Neuronal stem cell (in vitro differentiated cells): ENCODE measurements around the gene AGBL4.

Experiments used
- DNase-seq: peaks from one replicate; pipeline ENCODE4 v3.0.0-alpha.2; 2013; ENCODE audit warnings: low spot score
- H2AFZ ChIP-seq: one replicate; pipeline ENCODE4 v1.6.1; 2013; ENCODE audit warnings: mild to moderate bottlenecking, low read length, inconsistent platforms
- H2AK5ac ChIP-seq: 2 replicates; pipeline ENCODE4 v1.6.1; 2013; ENCODE audit warnings: low read depth, mild to moderate bottlenecking, inconsistent platforms, low read length, moderate library complexity, mixed read lengths
- H2BK120ac ChIP-seq: 2 replicates; pipeline ENCODE4 v1.6.1; 2013; ENCODE audit warnings: low read depth, mild to moderate bottlenecking, inconsistent platforms, low read length, moderate library complexity, mixed read lengths
- H2BK12ac ChIP-seq: one replicate; pipeline ENCODE4 v1.6.1; 2013; ENCODE audit warnings: low read length, inconsistent platforms
- H2BK15ac ChIP-seq: 2 replicates; pipeline ENCODE4 v1.6.1; 2013; ENCODE audit warnings: mild to moderate bottlenecking, low read length, inconsistent platforms, mixed read lengths
- H2BK5ac ChIP-seq: one replicate; pipeline ENCODE4 v1.6.1; 2013; ENCODE audit warnings: inconsistent platforms, mild to moderate bottlenecking, low read length, moderate library complexity
- H3K14ac ChIP-seq: one replicate; pipeline ENCODE4 v1.6.1; 2013; ENCODE audit warnings: low read length, inconsistent platforms
- H3K18ac ChIP-seq: 2 replicates; pipeline ENCODE4 v1.6.1; 2013; ENCODE audit warnings: low read length, inconsistent platforms
- H3K23ac ChIP-seq: 2 replicates; pipeline ENCODE4 v1.6.1; 2013; ENCODE audit warnings: low read depth, mild to moderate bottlenecking, mixed read lengths, low read length, inconsistent platforms; ENCODE audit not compliant: poor library complexity
- H3K27ac ChIP-seq: replicated peaks from 3 replicates; pipeline ENCODE4 v1.5.1; 2013; ENCODE audit warnings: low read length, inconsistent platforms
- H3K27me3 ChIP-seq, 3 experiments: 2 replicates each; pipeline ENCODE4 v1.6.1; 2013; ENCODE audit warnings: low read length in 3 of 3, mild to moderate bottlenecking in 2 of 3, inconsistent platforms in 1 of 3, low read depth in 1 of 3, mixed read lengths in 1 of 3, moderate library complexity in 1 of 3; ENCODE audit not compliant: control insufficient read depth in 3 of 3, insufficient read depth in 3 of 3
- H3K36me3 ChIP-seq, 2 donors: replicated peaks in 1 of 2; 2 replicates each; pipeline ENCODE4 v1.6.1; 2013; ENCODE audit warnings: low read length in 2 of 2; ENCODE audit not compliant: control insufficient read depth in 2 of 2, insufficient read depth in 2 of 2
- H3K4ac ChIP-seq: 2 replicates; pipeline ENCODE4 v1.6.1; 2013; ENCODE audit warnings: inconsistent platforms, mild to moderate bottlenecking, low read length, moderate library complexity
- H3K4me1 ChIP-seq, 2 donors: 1 replicate in 1 of 2; 2 replicates in 1 of 2; pipeline ENCODE4 v1.6.1; 2013; ENCODE audit warnings: low read length in 2 of 2, low read depth in 1 of 2; ENCODE audit not compliant: control insufficient read depth in 2 of 2, insufficient read depth in 1 of 2
- H3K4me2 ChIP-seq: one replicate; pipeline ENCODE4 v1.6.1; 2013; ENCODE audit warnings: mild to moderate bottlenecking, low read length, inconsistent platforms; ENCODE audit not compliant: insufficient read depth, poor library complexity, severe bottlenecking
- H3K4me3 ChIP-seq, 2 donors: 2 replicates each; pipeline ENCODE4 v1.5.1; 2013; ENCODE audit warnings: low read length in 2 of 2, mild to moderate bottlenecking in 2 of 2, inconsistent platforms in 1 of 2, moderate library complexity in 1 of 2
- H3K79me1 ChIP-seq: one replicate; pipeline ENCODE4 v1.6.1; 2013; ENCODE audit warnings: low read depth, mild to moderate bottlenecking, inconsistent platforms, low read length, moderate library complexity
- H3K9ac ChIP-seq: one replicate; pipeline ENCODE4 v1.6.1; 2013; ENCODE audit warnings: mild to moderate bottlenecking, low read depth, low read length, inconsistent platforms; ENCODE audit not compliant: poor library complexity
- H3K9me3 ChIP-seq, 2 donors: replicated peaks in 1 of 2; 2 replicates each; pipeline versions ENCODE3 to v1.6.1; 2013; ENCODE audit warnings: low read length in 2 of 2, mild to moderate bottlenecking in 2 of 2, inconsistent platforms in 1 of 2, low read depth in 1 of 2, mixed read lengths in 1 of 2, moderate library complexity in 1 of 2; ENCODE audit not compliant: control insufficient read depth in 2 of 2, insufficient read depth in 1 of 2
- H4K8ac ChIP-seq: one replicate; pipeline ENCODE4 v1.6.1; 2013; ENCODE audit warnings: low read depth, mild to moderate bottlenecking, inconsistent platforms, low read length, moderate library complexity
- H4K91ac ChIP-seq: one replicate; pipeline ENCODE4 v1.6.1; 2013; ENCODE audit warnings: low read length, low read depth, mild to moderate bottlenecking, inconsistent platforms; ENCODE audit not compliant: poor library complexity
- WGBS, 2 donors: extraction: QIAGEN DNeasy Blood & Tissue Kit; methylation state at CpG; one replicate each; pipeline ENCODE4 v1.1.7; 2013; ENCODE audit warnings: missing lambda C conversion rate in 2 of 2, mixed read lengths in 1 of 2; ENCODE audit not compliant: insufficient read length in 2 of 2, insufficient replicate concordance in 1 of 2; ENCODE audit errors: extremely low coverage in 2 of 2; 5-methylcytosine and 5-hydroxymethylcytosine counted together

AGBL4 gene

DNA sequence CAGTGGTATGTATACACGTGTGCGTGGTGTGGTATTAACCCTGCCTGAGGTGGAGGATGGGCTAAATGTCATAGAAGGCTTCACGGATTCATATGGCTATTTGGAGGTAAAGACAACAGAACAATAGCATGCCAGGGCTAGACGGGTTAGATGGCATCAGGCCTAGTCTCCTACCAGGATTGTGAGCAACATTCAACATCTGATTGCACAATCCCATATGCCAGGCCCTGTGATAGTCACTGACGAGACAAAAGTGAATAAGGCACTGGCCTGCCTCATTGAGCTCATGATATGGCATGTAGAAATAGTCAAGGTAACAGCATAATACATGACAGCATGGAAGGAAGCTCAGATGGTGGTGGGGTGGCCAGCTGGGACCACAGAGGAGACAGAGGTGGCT is 1079.9 kb downstream of the AGBL4 start:
- no peak overlapping the region for H3K27ac ChIP-seq
- no peak overlapping the region for H2AK5ac ChIP-seq
- no peak overlapping the region for H2BK5ac ChIP-seq
- no peak overlapping the region for H3K4ac ChIP-seq
- no CpG with 5 or more reads among the region's 5 CpGs for WGBS, 2 donors
- no peak overlapping the region for H2BK15ac ChIP-seq
- no peak overlapping the region for H2BK120ac ChIP-seq
- H3K4me1 ChIP-seq = peaks cover 2 to 3% of the 10 kb centered on the region in 2 donors
- H3K36me3 ChIP-seq = no peaks in the 10 kb centered on the region
- no peaks in the 10 kb centered on the region for H3K27me3 ChIP-seq
- no peak overlapping the region for H3K18ac ChIP-seq
- H3K9me3 ChIP-seq = no peaks in the 10 kb centered on the region
- no peak overlapping the region for H3K4me2 ChIP-seq
- H4K91ac ChIP-seq = no peak overlapping the region
- no peak overlapping the region for H2BK12ac ChIP-seq
- no peaks in the 10 kb centered on the region for H3K79me1 ChIP-seq
- H3K23ac ChIP-seq = no peak overlapping the region
- no peak overlapping the region for H4K8ac ChIP-seq
- H3K4me3 ChIP-seq = no peak overlapping the region
- no peak for DNase-seq
- peak overlapping the region; percentile 65 for H3K14ac ChIP-seq
- no peak overlapping the region for H2AFZ ChIP-seq
- no peak overlapping the region for H3K9ac ChIP-seq

DNA sequence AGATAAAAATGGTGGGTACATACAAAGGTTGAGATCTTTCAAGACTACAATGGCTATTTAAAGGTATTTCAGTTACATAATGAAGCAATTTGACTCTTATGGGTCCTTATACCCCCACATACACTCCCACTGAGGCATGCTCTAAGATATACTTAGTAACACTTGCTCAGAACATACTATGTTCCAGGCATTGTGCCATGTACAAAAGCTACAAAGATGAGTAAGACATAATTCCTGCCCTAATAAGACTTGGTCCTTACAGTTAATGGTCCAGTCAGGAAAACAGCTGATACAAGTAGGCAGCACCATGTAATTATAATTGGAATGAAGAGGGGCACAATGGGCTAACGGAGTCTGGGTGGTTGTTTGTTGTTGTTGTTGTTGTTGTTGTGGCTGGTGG is 1080.4 kb downstream of the AGBL4 start:
- no peak overlapping the region for H2AK5ac ChIP-seq
- peaks cover 2 to 3% of the 10 kb centered on the region in 2 donors for H3K4me1 ChIP-seq
- WGBS, 2 donors = no CpG with 5 or more reads among the region's 1 CpG

DNA sequence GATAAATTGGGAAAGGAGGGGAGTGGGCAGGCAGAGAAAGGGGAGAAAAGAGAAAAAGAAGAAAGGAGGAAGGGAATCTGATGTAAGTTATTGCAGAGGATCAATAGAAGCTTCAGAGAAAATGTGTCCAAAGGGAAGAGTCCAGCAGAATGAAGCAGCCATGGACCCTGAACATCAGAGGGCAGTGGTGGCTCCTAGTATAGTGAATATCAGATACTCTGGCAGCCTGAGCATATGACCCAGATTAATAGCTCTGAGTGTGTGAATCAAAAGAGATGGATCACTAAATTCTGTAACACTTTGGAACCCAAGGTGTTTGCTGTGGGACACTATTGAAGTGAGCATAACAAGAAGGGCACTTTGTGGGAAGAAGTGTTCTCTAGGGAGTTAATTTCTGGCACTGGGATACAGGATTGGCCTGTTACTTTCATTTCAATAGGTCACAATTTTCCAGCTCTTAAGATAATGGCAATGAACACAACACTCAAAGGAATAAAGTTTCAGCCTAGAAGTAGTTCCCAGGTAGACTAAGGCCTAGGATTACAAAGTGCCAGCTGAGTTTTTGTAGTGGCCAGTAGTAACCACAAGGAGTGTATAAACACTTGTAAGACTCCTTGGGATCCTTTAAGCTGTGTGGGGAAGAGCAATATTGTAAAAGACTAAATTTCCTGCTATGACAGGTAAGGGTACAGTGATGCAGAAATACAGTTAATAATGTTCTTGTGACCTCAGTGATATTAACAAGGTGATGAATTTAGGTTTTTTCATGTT is 1082.6 kb downstream of the AGBL4 start:
- no peak overlapping the region for H3K18ac ChIP-seq
- no peak overlapping the region for H2BK15ac ChIP-seq
- no peaks in the 10 kb centered on the region for H3K9me3 ChIP-seq
- no peak overlapping the region for H2BK120ac ChIP-seq
- no peak overlapping the region for H2BK5ac ChIP-seq
- no peak overlapping the region for H4K8ac ChIP-seq
- H3K4ac ChIP-seq = no peak overlapping the region
- no peak overlapping the region for H3K27ac ChIP-seq
- no peaks in the 10 kb centered on the region for H3K36me3 ChIP-seq
- H3K9ac ChIP-seq = no peak overlapping the region
- no peak overlapping the region for H2BK12ac ChIP-seq
- no peak overlapping the region for H2AK5ac ChIP-seq
- no peak overlapping the region for H3K23ac ChIP-seq
- no peak overlapping the region for H2AFZ ChIP-seq
- no peak overlapping the region for H3K4me3 ChIP-seq
- H4K91ac ChIP-seq = no peak overlapping the region
- no peak for DNase-seq
- H3K4me2 ChIP-seq = no peak overlapping the region
- H3K14ac ChIP-seq = no peak overlapping the region
- H3K27me3 ChIP-seq = no peaks in the 10 kb centered on the region
- no peaks in the 10 kb centered on the region for H3K79me1 ChIP-seq
- H3K4me1 ChIP-seq = no peaks in the 10 kb centered on the region

More for the DNA sequence above, 1080.4 kb downstream of the AGBL4 start:
- Histone ChIP-seq H3K36me3 (no peaks in the 10 kb centered on the region), H2BK15ac (no peak overlapping the region), H2BK5ac (no peak overlapping the region), H2BK12ac (no peak overlapping the region), H4K8ac (no peak overlapping the region), H3K9me3 (no peaks in the 10 kb centered on the region), H4K91ac (no peak overlapping the region), H3K18ac (no peak overlapping the region), H2BK120ac (no peak overlapping the region), H3K4ac (no peak overlapping the region), H3K4me2 (no peak overlapping the region), H3K27me3 (no peaks in the 10 kb centered on the region), H2AFZ (no peak overlapping the region), H3K4me3 (no peak overlapping the region), H3K27ac (no peak overlapping the region), H3K14ac (no peak overlapping the region), H3K23ac (no peak overlapping the region), H3K79me1 (no peaks in the 10 kb centered on the region), H3K9ac (no peak overlapping the region)
- no peak for DNase-seq

DNA sequence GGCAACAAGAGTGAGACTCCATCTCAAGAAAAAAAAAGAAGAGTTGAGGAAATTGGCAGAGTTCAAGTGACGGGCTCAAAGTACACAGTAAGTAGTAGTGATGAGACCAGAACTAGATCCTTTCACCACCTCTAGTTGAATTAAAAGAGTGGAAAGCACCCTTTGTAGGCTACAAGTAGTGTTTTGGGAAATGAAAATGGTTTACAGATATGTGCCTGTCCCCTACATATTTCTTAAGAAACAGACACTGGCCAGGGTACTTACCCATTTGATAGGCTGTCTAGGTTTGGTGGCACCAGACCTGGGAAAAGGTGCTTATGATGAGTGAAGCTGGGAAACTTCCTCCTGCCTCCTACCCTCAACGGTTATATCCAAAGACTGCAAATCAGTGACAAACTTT is 1083.4 kb downstream of the AGBL4 start:
- Histone ChIP-seq H3K9me3 (no peaks in the 10 kb centered on the region), H4K91ac (no peak overlapping the region), H2BK15ac (no peak overlapping the region), H2BK5ac (no peak overlapping the region), H3K4ac (no peak overlapping the region), H4K8ac (no peak overlapping the region), H3K18ac (no peak overlapping the region), H3K27me3 (no peaks in the 10 kb centered on the region), H3K79me1 (no peaks in the 10 kb centered on the region), H3K14ac (no peak overlapping the region), H3K4me3 (no peak overlapping the region), H2AK5ac (no peak overlapping the region), H2BK120ac (no peak overlapping the region), H2AFZ (no peak overlapping the region), H3K27ac (no peak overlapping the region), H3K23ac (no peak overlapping the region), H3K4me1 (no peaks in the 10 kb centered on the region), H3K36me3 (no peaks in the 10 kb centered on the region), H3K9ac (no peak overlapping the region), H3K4me2 (no peak overlapping the region), H2BK12ac (no peak overlapping the region)
- DNase-seq = no peak
- WGBS, 2 donors = no CpG with 5 or more reads among the region's 2 CpGs
